NB4 (cell line): ENCODE data around the gene TIMM29.

ENCODE experiments used
- CTCF ChIP-seq: IDR thresholded peaks from one replicate; pipeline ENCODE4 v1.5.1; 2012; ENCODE audit warnings: low read depth, low read length
- MAX ChIP-seq: IDR thresholded peaks from 2 replicates; pipeline ENCODE4 v1.6.1; 2011; ENCODE audit warnings: low read depth, low read length
- POLR2A ChIP-seq: IDR thresholded peaks from 2 replicates; pipeline ENCODE4 v1.6.1; 2011; ENCODE audit warnings: mild to moderate bottlenecking; ENCODE audit not compliant: insufficient read length; ENCODE audit errors: extremely low read depth

- no peak for TF ChIP-seq POLR2A
- TF ChIP-seq CTCF, result no peak
- TF ChIP-seq MAX, result no peak
Measured at GRCh38 chr19:10945264-10945663, 16.7 kb downstream of the TIMM29 start.
